HG03025 (cell line): ENCODE data around the gene ERBIN.
"Not testable (repeated sequence)": the region's sequence is repeated elsewhere in the genome, so short reads cannot be mapped to it uniquely, and the experiment has no call there.

Experiments used
- ATAC-seq: cut with Tn5 transposase; IDR thresholded peaks from one replicate; pipeline ENCODE4 v1.9.1; 2021; ENCODE audit warnings: mild to moderate bottlenecking, moderate library complexity; ENCODE audit not compliant: unreplicated experiment, low FRiP score

Gene ERBIN

DNA sequence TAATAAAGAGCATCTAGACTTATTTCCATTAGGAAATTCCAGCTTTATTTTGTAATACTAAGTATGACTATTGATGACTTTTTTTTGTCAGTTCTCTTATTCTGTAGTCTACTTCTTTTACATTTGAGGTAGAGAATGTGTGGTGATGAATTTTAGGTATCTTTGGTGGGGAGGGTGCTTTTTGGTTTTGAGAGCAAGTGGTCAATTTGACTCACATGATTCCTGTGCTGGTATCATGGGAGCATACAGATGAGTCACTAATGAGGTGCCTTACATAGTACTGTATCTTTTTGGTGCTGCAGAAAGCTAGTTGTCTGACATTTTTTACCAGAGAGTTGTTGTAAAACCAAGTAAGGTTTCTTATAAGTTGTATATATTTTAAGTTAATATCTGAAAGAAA lies 35.3 kb downstream of the ERBIN start:
- no peak for ATAC-seq

DNA sequence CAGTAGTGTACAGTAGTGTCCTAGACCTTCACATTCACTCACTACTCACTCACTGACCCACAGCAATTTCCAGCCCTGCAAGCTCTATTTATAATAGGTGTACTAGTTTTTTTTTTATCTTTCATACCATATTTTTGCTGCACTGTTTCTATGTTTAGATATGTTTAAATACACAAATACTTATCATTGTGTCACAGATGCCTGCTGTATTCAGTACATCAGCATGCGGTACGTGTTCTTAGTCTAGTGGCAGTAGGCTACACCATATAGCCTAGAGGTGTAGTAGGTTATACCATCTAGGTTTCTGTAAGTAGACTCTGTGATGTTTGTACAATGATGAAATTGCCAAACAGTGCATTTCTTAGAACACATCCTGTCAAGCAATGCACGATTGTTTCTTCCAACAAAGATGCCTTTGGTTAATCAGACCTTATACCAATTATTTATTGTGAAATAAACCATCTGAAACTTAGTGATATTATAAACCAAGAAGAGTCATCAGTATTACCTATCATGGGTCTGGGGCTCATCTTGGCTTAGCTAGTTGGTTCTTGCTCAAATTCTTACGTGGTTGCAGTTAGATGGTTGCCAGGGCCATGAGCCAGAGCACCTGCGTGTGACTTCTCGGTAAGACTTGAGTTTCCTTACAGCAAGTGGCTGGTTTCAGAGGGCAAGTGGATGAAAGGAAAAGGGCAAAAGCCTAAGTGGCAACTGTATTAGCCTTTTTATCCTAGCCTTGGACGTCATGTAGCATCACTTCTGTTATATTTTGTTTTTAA lies 41.1 kb downstream of the ERBIN start:
- no peak for ATAC-seq

DNA sequence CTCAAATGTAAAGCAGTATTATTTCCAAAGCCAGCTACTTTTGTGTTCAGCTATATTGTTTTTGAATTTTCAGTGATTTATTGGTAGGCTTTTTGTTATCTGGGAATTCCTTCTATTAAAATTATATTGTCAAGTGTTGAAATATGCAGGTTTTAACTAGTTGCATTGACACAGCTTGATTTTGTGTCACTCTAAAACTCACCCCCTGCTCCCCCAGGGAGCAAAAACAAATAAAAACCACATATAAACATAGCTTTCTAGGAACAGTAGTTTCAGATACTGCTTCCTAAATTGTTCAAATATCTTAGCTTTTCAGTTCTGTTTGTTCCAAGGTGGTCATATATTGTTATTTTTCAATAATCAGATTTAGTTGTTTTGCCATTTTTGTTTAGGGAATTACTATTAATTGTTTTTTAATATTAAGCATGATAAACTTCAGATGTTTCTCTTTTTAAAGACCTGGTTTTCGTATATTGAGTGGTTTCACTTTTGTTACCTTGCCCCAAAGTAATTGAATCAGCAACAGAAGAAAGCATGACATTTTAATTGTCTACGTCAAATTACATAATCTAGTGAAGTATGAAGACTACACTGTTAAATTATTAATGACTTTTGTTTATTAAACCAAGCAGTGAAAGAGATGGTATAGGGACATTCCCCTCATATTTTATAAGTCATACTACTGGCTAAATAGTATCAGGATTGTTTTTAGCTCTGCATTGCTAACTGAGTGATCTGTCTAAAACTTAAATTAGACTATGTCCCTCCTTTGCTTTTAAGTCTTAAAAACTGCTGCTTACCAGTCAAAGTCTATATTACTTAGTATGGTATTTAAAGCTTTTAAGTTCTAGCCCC lies 43.4 kb downstream of the ERBIN start:
- ATAC-seq = no peak

DNA sequence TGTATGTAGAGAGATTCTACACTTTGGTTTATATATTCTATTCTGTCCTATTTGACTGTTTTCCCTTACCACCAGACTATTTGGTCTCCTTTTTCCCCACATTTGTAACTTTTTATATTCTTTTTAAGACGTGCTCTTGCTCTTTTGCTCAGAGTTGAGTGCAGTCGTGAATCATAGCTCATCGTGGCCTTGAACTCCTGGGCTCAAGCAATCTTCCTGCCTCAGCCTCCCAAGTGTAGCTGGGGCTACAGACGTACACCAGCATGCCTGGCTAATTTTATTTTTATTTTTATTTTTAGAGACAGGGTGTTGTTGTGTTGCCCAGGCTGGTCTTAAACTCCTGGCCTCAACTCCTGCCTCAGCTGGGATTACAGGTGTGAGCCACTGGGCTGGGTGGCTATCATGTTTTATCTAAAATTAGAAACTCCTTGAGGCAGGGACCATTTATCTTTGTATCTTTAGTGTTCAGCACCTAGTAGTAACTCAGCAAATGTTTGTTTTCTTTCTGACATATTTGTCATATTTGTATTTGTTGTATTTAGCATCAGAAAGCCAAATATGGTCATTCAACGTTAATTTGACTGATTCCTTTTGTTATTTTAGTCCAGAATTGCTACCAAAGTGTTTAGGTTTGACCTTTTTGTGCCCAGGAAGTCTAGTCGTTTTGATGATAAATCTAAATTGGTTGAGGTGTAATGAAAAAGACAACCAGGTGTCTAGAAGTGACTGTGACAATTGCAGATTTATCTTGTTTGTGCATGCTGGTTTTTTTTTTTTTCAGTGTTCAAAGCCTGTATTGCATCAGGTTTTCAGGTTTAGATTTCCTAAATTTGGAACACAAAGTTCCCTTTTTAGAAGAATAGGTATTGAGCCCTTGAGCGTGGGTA lies 44.3 kb downstream of the ERBIN start:
- ATAC-seq = no peak

DNA sequence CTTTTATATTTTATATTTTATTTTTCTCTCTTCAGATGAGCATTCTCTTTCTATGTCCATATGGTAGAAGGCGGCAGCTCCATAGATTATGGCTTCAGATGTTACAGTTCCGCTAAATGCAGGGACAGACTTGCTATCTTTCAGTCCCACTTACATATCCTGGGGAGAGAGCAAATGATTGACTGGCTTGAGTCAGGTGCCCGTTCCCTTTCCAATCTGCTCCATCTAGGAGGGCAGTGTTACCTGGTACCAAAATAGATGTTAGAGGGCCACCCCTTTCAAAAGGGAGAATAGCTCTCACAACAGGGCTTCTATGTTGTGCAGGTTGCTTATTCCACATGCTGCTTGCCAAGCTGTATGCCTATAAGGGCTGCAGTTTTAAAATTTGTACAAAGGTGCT lies 45.3 kb downstream of the ERBIN start:
- no peak for ATAC-seq

DNA sequence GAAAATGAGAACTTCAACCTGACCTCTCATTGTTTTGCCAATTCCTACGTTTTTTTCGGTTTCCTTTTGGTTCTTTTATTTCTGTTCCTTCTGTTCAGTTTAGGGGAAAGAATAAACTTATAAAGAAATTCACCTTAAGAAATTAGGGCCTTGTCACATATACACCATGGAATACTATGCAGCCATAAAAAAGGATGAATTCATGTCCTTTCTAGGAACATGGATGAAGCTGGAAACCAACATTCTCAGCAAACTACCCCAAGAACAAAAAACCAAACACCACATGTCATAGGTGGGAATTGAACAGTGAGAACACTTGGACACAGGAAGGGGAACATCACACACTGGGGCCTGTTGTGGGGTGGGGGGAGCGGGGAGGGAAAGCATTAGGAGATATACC lies 46.5 kb downstream of the ERBIN start:
- ATAC-seq = not testable (repeated sequence)

DNA sequence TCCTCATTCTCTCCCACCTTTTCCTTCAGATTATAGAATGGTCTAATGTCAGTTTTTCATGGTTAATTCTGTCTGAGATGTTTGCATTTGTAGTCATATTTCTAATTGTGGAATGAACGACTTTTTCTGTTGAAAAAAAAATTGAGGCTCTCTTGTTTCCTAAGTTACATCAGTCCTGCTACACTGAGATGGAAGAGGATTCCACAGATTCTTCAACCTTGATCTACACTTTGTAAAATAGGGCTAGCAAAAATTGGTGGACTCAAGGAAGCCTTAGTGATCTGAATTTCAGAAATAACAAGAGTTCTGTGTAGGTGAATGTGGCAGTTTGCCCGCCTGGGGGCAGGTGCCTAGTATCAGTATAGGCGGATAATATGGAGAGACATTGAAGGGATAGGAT lies 51.9 kb downstream of the ERBIN start:
- no peak for ATAC-seq

DNA sequence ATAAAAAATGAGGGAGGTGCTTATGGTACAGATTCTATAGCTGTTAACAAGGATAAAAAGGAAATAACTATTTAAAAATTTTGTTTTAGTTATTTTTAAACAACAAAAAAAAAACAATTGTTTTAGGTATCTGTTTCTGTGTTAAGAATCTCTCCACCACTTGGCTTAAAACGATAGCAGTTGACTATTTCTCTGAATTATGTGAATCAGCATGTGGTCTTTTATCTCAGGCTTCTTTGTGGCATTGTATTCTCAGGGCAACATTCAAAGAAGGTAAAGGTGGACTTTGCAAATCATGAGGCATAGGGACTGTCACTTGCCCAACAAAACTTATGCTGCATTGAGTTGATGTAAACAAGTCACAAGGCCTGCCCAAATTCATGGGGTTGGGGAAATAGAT lies 55.2 kb downstream of the ERBIN start:
- ATAC-seq = no peak

DNA sequence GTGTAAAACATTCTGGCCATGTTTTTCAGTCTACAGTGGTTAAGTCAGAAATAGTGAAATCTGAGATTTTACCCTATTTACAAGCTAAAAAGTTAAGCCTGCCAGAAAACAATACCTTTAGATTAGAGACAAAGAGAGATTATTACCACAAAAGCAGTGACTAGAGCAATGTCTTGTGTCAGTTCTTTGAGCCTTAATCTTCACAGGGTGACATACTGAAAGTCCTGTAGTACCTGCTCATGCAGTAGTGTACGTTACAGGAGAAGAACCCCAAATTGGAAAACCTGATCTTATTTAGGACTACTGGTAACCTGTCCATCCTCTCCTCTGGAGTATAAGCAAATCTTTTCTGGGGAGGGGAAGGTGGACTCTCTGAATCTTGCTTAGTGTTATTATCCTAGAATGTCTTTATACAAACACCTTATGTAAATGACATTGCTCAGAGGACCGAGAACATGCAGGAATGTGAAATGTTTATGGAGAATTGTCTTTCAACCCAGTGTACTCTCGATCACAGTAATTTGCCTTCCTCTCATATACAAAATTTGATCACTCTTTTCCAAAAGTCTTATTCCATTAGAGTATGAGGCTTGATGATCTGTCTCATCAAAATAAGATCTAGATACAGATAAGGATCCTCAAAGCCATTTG lies 55.7 kb downstream of the ERBIN start:
- no peak for ATAC-seq

DNA sequence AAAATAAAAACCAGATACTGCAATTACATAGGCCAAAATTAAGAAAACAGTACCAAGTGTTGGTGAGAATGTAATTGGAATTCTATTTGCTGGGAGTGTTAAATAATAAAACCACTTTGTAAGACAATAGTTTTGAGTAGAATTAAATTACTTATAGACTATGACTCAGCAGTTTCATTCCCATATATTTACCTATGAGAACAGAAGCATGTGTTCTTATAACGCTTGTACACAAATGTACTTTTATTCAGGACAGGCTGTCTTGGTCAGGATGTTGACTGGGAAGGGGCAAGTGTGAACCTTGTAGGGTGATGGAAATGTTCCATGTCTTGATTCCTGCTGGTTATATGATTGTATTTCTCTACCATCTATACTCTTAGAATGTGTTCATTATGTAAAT lies 56.3 kb downstream of the ERBIN start:
- no peak for ATAC-seq

DNA sequence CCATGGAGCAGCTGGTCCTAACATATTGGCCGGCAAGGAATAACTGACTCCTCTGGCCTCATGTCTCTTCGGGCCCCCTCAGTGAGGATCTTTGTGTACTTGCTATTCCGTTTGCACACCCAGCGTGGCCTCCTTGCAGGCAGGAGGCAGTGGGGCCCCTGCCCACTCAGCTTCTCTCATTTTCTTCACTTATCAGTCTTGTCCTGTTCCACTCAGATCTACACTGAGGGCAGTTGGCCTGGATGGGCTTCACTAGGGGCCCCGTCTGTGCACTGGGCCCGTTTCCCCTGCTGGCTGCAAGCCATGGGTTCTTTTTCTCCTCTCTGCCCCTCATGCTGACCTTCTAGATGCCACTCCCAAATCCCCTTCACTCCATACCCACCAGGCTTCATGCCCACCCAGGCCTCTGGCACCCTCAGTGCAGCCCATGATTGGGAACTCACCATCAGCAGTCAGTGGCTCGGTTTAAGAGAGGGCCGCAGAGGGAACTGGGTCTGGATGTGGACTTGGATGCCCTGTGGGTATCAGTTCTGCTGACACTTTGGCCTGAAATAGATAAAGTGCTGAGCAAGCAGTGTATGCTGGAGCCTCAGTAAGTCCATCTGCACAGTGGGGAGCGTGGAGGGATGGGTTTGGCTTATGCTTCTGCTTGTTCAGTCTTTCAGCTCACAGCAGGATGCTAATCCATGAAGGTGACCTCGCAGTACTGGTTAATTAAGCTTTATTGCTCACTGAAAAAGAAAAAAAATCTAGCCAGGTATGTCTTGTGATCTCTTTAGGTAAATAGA lies 57.9 kb downstream of the ERBIN start:
- no peak for ATAC-seq

DNA sequence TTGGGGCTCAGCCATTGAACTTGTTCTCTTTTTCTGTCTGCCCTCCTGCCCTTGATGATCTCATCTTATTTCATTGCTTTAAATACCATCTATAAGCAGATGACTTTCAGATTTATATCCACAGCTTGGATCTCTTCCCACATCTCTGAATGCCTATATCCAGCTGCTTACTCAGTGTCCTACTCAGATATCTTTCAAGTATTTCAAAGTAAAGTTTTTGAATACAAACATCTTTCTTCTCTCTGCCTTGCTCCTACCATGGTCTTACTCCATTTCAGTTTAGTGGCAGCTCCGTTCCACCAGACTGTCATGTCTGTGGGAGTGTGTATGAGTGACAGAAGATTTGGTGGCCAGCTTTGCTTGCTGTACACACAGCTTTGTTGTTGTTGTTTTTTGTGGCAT lies 59.7 kb downstream of the ERBIN start:
- no peak for ATAC-seq

DNA sequence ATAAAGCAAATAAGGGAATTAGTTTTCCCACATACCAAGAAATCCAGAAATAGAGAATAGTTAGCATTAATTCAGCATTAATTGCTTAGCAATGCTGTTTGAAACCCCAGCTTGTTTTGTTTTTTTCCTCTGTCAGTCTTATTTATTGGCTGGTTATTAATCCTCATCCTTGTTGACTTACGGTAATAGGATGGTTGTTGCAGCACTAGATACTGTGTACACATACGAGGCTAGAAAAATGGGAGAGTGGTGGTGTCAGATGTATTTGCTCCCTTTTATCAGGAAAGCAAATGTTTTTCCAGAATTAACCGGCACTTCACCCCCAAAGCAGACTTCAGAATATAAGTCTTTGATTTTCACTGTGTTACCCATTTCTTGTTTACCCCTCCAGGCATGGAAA lies 60.4 kb downstream of the ERBIN start:
- ATAC-seq = no peak

DNA sequence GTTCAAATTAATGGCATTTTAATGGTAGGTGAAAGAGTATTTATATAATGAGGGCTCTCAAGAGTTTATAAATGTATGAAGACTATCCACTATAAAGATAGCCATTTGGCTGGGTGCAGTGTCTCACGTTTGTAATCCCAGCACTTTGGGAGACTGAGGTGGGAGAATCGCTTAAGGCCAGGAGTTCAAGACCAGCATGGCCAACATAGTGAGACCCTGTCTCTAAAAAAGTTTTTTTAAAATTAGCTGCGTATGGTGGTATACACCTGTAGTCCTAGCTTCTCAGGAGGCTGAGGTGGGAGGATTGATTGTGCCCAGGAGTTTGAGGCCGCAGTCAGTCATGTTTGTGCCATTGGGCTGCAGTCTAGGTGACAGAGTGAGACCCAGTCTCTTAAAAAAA lies 61.6 kb downstream of the ERBIN start:
- no peak for ATAC-seq

DNA sequence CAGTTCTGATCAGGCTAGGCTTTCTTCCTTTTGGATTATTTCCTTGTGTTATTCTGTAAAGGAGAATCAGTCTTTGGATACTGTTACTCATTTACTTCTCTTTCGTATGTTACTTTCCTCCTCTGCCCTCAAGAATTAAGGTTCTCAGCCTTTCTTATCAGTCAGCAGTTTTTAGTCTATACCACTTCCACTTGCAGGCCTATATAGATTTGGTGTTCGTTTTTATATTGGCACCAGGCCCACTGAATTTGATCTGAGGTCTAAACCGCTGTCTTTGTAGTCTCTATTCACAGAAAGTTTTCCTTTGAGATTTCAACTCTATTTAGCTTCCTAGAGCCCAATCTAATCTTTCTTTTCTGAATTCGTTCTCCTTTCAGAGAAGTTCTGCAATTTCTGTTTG lies 62.8 kb downstream of the ERBIN start:
- ATAC-seq = no peak

DNA sequence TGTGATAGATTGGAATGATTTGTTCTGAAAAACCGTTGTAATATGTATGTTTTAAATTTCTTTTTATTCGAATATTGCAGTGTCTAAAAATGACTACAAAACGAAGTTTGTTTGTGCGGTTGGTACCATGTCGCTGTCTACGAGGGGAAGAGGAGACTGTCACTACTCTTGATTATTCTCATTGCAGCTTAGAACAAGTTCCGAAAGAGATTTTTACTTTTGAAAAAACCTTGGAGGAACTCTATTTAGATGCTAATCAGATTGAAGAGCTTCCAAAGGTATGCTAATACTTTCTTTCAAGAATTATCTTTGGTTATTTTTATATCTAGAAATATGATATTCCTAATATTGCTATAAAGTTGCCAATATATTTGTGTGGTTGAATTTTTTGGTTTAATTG lies 66.3 kb downstream of the ERBIN start:
- no peak for ATAC-seq

DNA sequence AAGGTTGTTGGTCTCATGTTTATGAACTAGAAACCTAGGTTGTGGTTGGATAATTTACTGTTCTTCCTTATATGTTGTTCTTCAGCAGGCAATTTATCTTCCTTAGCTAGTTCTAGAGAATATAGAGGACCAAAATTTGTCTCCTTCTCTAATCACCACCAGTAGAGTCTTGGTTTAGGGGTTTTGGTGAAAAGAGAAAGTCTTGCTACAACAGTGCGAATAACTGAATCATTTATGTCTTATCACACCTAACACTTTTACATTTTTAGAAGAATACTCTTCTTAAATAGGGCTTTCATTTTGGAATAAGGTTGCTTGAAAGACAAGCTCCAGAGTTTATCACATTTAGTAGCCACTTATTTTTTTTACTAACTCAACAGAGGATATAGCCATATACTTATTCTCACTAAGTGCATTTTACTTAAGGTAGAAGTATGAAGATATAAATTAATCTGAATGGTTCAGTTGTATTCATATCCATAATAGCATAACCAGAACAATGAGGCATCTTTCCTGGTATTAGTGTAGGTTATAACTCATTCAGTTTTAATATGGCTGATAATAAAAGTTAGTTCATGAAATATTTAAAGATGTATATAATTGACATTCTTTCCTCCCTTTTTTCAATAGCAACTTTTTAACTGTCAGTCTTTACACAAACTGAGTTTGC lies 67.9 kb downstream of the ERBIN start:
- ATAC-seq = no peak

DNA sequence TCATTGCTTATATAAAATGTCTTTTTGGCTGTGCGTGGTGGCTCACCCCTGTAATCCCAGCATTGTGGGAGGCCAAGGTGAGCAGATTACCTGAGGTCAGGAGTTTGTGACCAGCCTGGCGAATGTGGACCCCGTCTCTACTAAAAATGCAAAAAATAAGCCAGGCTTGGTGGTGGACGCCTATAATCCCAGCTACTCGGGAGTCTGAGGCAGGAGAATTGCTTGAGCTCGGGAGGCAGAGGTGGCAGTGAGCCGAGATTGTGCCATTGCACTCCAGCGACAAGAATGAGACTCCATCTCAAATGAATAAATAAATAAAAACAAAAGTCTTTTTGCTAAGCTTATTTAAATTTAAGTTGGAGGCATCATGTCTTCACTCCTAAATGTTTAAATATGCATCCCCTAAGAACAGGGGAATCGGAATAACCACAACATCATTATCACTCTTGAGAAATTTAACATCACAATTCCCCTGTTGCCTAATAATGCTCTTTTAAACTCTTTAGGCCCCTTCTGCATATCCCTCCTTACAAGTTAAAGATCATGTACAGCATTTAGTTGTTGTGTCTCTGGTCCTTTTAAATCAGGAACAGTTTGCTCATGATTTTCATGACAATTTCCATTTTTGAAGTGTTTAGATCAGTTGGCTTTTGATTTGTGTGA lies 72.8 kb downstream of the ERBIN start:
- ATAC-seq = no peak

DNA sequence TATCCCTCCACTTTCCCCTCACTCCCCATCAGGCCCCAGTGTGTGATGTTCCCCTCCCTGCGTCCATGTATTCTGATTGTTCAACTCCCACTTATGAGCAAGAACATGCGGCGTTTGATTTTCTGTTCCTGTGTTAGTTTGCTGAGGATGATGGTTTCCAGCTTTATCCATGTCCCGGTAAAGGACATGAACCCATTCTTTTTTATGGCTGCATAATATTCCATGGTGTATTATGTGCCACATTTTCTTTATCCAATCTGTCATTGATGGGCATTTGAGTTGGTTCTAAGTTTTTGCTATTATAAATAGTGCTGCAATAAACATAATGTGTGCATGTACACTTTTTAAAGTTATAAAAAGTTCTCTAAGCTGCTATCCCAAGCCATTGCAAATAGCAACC lies 75.6 kb downstream of the ERBIN start:
- ATAC-seq = no peak
